ENCODE data around the gene SLC38A6. TPM values are rescaled to one million over a fixed set of nuclear protein-coding genes. Genes with fewer than 3 reads are reported as not detected.

Gene SLC38A6
- total RNA-seq, 1 experiment from 2014 or later: 9.3 TPM

GRCh38 chr14:60972295-60972694, 8.8 kb upstream of the SLC38A6 start:
- ATAC-seq (no peak), DNase-seq (ENCODE audit: low read depth, low spot score) (no peak)
- peaks cover 8% of the 10 kb centered on the region; the same call in 1 of the 2 replicates for H3K36me3 ChIP-seq (ENCODE audit: control insufficient read depth, insufficient read depth, low read length)
- H3K27me3 ChIP-seq (ENCODE audit: control insufficient read depth, insufficient read depth, low read length): no peaks in the 10 kb centered on the region
- no peaks in the 10 kb centered on the region for H3K9me3 ChIP-seq (ENCODE audit: control insufficient read depth, insufficient read depth, low read depth, low read length)
- no TSS peak for BruUV-seq (replicated peaks)
- H3K4me3 ChIP-seq (ENCODE audit: low read depth in 2 of 2, low read length in 2 of 2): no peak overlapping the region
- in situ Hi-C loops (cut with HindIII; ENCODE audit: low pct_unique_long_range_greater_than_20kb, low sequenced_read_pairs): no loop called here
- ChIA-PET CTCF (no interaction called here), POLR2A (no interaction called here)
- no peaks in the 10 kb centered on the region for H3K4me1 ChIP-seq (ENCODE audit: control insufficient read depth, insufficient read depth, low read length)
- H3K27ac ChIP-seq (ENCODE audit: low read length): no peak overlapping the region
- TF ChIP-seq REST (IDR thresholded peaks at IDR 0.05; ENCODE audit: insufficient read depth in 1 of 2, low read depth in 2 of 2, low read length in 1 of 2): no peak
- intact Hi-C loops (cut with micrococcal nuclease; ENCODE audit: unreplicated experiment): no loop called here

GRCh38 chr14:60973070-60973469, 8.0 kb upstream of the SLC38A6 start:
- TF ChIP-seq POLR2AphosphoS5 (IDR thresholded peaks at IDR 0.05; ENCODE audit: low read depth, low read length) (no peak), SIN3A (IDR thresholded peaks at IDR 0.05; ENCODE audit: borderline replicate concordance, insufficient read depth, low read depth, low read length) (no peak), REST (IDR thresholded peaks at IDR 0.05; ENCODE audit: insufficient read depth in 1 of 2, low read depth in 2 of 2, low read length in 1 of 2) (no peak), TCF7L2 (IDR thresholded peaks at IDR 0.05; ENCODE audit: low read depth, low read length) (no peak)
- TF ChIP-seq, protein P1, sequence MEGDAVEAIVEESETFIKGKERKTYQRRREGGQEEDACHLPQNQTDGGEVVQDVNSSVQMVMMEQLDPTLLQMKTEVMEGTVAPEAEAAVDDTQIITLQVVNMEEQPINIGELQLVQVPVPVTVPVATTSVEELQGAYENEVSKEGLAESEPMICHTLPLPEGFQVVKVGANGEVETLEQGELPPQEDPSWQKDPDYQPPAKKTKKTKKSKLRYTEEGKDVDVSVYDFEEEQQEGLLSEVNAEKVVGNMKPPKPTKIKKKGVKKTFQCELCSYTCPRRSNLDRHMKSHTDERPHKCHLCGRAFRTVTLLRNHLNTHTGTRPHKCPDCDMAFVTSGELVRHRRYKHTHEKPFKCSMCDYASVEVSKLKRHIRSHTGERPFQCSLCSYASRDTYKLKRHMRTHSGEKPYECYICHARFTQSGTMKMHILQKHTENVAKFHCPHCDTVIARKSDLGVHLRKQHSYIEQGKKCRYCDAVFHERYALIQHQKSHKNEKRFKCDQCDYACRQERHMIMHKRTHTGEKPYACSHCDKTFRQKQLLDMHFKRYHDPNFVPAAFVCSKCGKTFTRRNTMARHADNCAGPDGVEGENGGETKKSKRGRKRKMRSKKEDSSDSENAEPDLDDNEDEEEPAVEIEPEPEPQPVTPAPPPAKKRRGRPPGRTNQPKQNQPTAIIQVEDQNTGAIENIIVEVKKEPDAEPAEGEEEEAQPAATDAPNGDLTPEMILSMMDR (IDR thresholded peaks at IDR 0.05): no peak
- intact Hi-C loops (cut with micrococcal nuclease; ENCODE audit: unreplicated experiment): no loop called here
- ATAC-seq (no peak), DNase-seq (ENCODE audit: low read depth, low spot score) (no peak)
- BruUV-seq (replicated peaks): no TSS peak
- CTCF ChIA-PET: no interaction called here
- in situ Hi-C loops (cut with HindIII; ENCODE audit: low pct_unique_long_range_greater_than_20kb, low sequenced_read_pairs): no loop called here
- POLR2A ChIA-PET: no interaction called here
- Histone ChIP-seq H3K36me3 (ENCODE audit: control insufficient read depth, insufficient read depth, low read length) (peaks cover 12% of the 10 kb centered on the region; the same call in 1 of the 2 replicates), H3K4me1 (ENCODE audit: control insufficient read depth, insufficient read depth, low read length) (no peaks in the 10 kb centered on the region; the same call in 1 of the 2 replicates), H3K9me3 (ENCODE audit: control insufficient read depth, insufficient read depth, low read depth, low read length) (no peaks in the 10 kb centered on the region), H3K27me3 (ENCODE audit: control insufficient read depth, insufficient read depth, low read length) (no peaks in the 10 kb centered on the region), H3K4me3 (ENCODE audit: low read depth in 2 of 2, low read length in 2 of 2) (no peak overlapping the region), H3K27ac (ENCODE audit: low read length) (no peak overlapping the region)

All from Panc1 (cell line).